ENCODE data around the gene SEMA3E. TPM values are rescaled to one million over a fixed set of nuclear protein-coding genes. Genes with fewer than 3 reads are reported as not detected.

Gene SEMA3E
- total and polyA plus RNA-seq, 9 of the 15 experiments (the other 6 are each of a cell fraction or from before 2014, with no cell fraction given): 0.01 to 1.4 (median 0.14) TPM; not detected in 2

DNA sequence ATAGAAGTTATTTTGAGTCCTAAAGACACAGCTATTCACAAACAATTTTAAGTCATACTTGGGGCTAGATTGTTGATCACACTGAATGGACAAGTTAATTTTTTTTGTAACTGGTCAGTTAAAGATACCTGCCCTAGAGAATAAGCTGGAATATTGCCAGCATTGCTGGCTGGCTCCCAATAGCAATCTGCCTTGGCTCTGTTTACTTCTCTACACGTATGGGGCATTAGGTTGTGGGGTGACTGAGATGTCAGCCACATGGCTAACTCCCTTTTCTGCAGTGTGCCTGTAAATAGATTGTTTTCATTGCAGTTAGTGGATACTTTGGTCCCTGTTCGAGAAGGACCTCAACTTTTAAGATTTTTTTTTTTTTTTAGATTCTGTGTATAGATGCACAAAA is 128.2 kb downstream of the SEMA3E start (continued):
- TF ChIP-seq FOXK1 (CRISPR knock-in tag; IDR thresholded peaks at IDR 0.05; ENCODE audit: borderline replicate concordance) (no peak), RFX5 (IDR thresholded peaks at IDR 0.05; ENCODE audit: low read depth, low read length) (no peak)

GRCh38 chr7:83519240-83519639 is 129.7 kb downstream of the SEMA3E start:
- H3K4me2 ChIP-seq (ENCODE audit: insufficient read depth, low read length): no peak overlapping the region
- ChIA-PET POLR2A (no interaction called here), CTCF (ENCODE audit: low intra/inter-chr PET ratio) (no interaction called here)
- H3K4me3 ChIP-seq: no peak overlapping the region
- H3K79me2 ChIP-seq (ENCODE audit: control insufficient read depth, insufficient read depth, low read length): no peaks in the 10 kb centered on the region
- no peak overlapping the region for H3K9ac ChIP-seq (ENCODE audit: insufficient read depth in 1 of 2, low read depth in 2 of 2, low read length in 2 of 2)
- no peaks in the 10 kb centered on the region for H3K9me3 ChIP-seq (replicated peaks; ENCODE audit: control insufficient read depth, insufficient read depth, low read depth, low read length)
- no peaks in the 10 kb centered on the region for H3K4me1 ChIP-seq (replicated peaks in 1 of 2; ENCODE audit: control insufficient read depth in 2 of 2, insufficient read depth in 2 of 2, low read length in 2 of 2)
- no peak for ATAC-seq
- TF ChIP-seq SAFB (IDR thresholded peaks at IDR 0.05; ENCODE audit: borderline replicate concordance, low read depth, low read length) (no peak), ZBTB17 (CRISPR knock-in tag; IDR thresholded peaks at IDR 0.05) (no peak), RHOXF2B (CRISPR knock-in tag; conservative IDR thresholded peaks at IDR 0.05) (no peak)
- TF ChIP-seq, protein P1, sequence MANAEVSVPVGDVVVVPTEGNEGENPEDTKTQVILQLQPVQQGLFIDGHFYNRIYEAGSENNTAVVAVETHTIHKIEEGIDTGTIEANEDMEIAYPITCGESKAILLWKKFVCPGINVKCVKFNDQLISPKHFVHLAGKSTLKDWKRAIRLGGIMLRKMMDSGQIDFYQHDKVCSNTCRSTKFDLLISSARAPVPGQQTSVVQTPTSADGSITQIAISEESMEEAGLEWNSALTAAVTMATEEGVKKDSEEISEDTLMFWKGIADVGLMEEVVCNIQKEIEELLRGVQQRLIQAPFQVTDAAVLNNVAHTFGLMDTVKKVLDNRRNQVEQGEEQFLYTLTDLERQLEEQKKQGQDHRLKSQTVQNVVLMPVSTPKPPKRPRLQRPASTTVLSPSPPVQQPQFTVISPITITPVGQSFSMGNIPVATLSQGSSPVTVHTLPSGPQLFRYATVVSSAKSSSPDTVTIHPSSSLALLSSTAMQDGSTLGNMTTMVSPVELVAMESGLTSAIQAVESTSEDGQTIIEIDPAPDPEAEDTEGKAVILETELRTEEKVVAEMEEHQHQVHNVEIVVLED (CRISPR knock-in tag; IDR thresholded peaks at IDR 0.05): no peak
- no peak overlapping the region for H3K27ac ChIP-seq (ENCODE audit: extremely low read depth, low read depth, low read length)
- 0% methylated on average over 1 of the region's 2 CpGs for WGBS (ENCODE audit: insufficient coverage, low coverage, missing lambda C conversion rate)
- no peaks in the 10 kb centered on the region for H3K9me1 ChIP-seq (ENCODE audit: control insufficient read depth, insufficient read depth, low read length)
- H2AFZ ChIP-seq (ENCODE audit: low read depth, low read length): no peak overlapping the region
- H3K36me3 ChIP-seq (ENCODE audit: control insufficient read depth, insufficient read depth, low read length): no peaks in the 10 kb centered on the region
- in situ Hi-C loops (cut with MboI) (loop anchor here (25.0 kb wide), 1 partner anchor 1918 kb away; no protein-coding TSS in a partner anchor), intact Hi-C loops (cut with micrococcal nuclease) (no loop called here)
- no TSS peak for BruUV-seq (replicated peaks)
- no peaks in the 10 kb centered on the region for H3K27me3 ChIP-seq (ENCODE audit: control insufficient read depth in 2 of 2, insufficient read depth in 2 of 2, low read length in 2 of 2)
- H4K20me1 ChIP-seq (replicated peaks; ENCODE audit: control insufficient read depth, insufficient read depth, low read length): no peaks in the 10 kb centered on the region
- no peak for FAIRE-seq
- no peak for DNase-seq (ENCODE audit: extremely low read depth in 1 of 4, low spot score in 3 of 4)
